ENCODE measurements around the gene IL2RA. TPM values are rescaled to one million over a fixed set of nuclear protein-coding genes. Genes with fewer than 3 reads are reported as not detected.

Gene IL2RA
- polyA plus RNA-seq, 3 donors, result 0.06 TPM; not detected in 2

GRCh38 chr10:6109444-6109775 is 47.2 kb upstream of the IL2RA start:
- H3K4me1 ChIP-seq (ENCODE audit: control insufficient read depth in 1 of 2, insufficient read depth in 2 of 2, low read length in 2 of 2), result peaks cover 0 to 4% of the 10 kb centered on the region in 2 donors
- H3K9ac ChIP-seq (ENCODE audit: insufficient read depth, low read length, poor library complexity, severe bottlenecking), result no peak overlapping the region
- no peak overlapping the region for H3K4me2 ChIP-seq (replicated peaks; ENCODE audit: extremely low read depth, low read length, poor library complexity, severe bottlenecking)
- H3K27me3 ChIP-seq (ENCODE audit: control insufficient read depth in 2 of 2, insufficient read depth in 2 of 2, low read length in 2 of 2), result no peaks in the 10 kb centered on the region
- peaks cover 5% of the 10 kb centered on the region for H3K4me1 Mint-ChIP-seq
- TF ChIP-seq CTCF (IDR thresholded peaks at IDR 0.05), result no peak
- intact Hi-C loops (cut with micrococcal nuclease), result loop anchor here (2.0 to 5.0 kb wide), 4 partner anchors 43 to 298 kb away; partner anchors contain the start of gene PFKFB3 (in 2 of the 2)
- H4K20me1 ChIP-seq (ENCODE audit: insufficient read depth, low read length), result peaks cover 18% of the 10 kb centered on the region
- H3K9me3 Mint-ChIP-seq, result no peaks in the 10 kb centered on the region
- peaks cover 6% of the 10 kb centered on the region for H3K79me2 ChIP-seq (ENCODE audit: insufficient read depth, low read length)
- 100% methylated on average over 1 of the region's 7 CpGs for WGBS (ENCODE audit: insufficient coverage)
- no peak overlapping the region for H2AFZ ChIP-seq (ENCODE audit: insufficient read depth, low read depth, low read length, poor library complexity, severe bottlenecking)
- DNase-seq, result no peak
- H3K36me3 Mint-ChIP-seq, result peaks cover 85 to 96% of the 10 kb centered on the region in 2 donors
- H3K27me3 Mint-ChIP-seq (ENCODE audit: low read depth in 3 of 3), result no peaks in the 10 kb centered on the region
- H3K27ac Mint-ChIP-seq, result no peak overlapping the region
- H3K27ac ChIP-seq (ENCODE audit: low read depth in 1 of 2, low read length in 2 of 2), result no peak overlapping the region
- H3K36me3 ChIP-seq (replicated peaks in 1 of 2; ENCODE audit: control insufficient read depth in 1 of 2, insufficient read depth in 2 of 2, low read length in 2 of 2), result peaks cover 87 to 97% of the 10 kb centered on the region in 2 donors
- H3K4me3 Mint-ChIP-seq, result no peak overlapping the region
- H3K9me3 ChIP-seq (replicated peaks in 1 of 2; ENCODE audit: control insufficient read depth in 1 of 2, insufficient read depth in 1 of 2, low read length in 2 of 2), result no peaks in the 10 kb centered on the region
- H3K4me3 ChIP-seq (replicated peaks in 1 of 3; ENCODE audit: low read depth in 2 of 3, low read length in 3 of 3), result no peak overlapping the region

- H3K9me3 Mint-ChIP-seq, result no peaks in the 10 kb centered on the region
- peak overlapping the region in 3 of 7 donors; percentile 3 to 64 (median 51) for H3K27ac Mint-ChIP-seq
- H3K4me2 ChIP-seq (replicated peaks; ENCODE audit: extremely low read depth, low read length, poor library complexity, severe bottlenecking), result no peak overlapping the region
- H3K79me2 ChIP-seq (ENCODE audit: insufficient read depth, low read length), result peaks cover 7% of the 10 kb centered on the region
- intact Hi-C loops (cut with micrococcal nuclease), result loop anchor here (2.0 to 5.0 kb wide), 4 partner anchors 43 to 298 kb away; partner anchors contain the start of gene PFKFB3 (in 2 of the 2)
- no peak overlapping the region for H2AFZ ChIP-seq (ENCODE audit: insufficient read depth, low read depth, low read length, poor library complexity, severe bottlenecking)
- no peaks in the 10 kb centered on the region for H3K27me3 Mint-ChIP-seq (ENCODE audit: low read depth in 3 of 3)
- no peaks in the 10 kb centered on the region for H3K27me3 ChIP-seq (ENCODE audit: control insufficient read depth in 2 of 2, insufficient read depth in 2 of 2, low read length in 2 of 2)
- no peaks in the 10 kb centered on the region for H3K9me3 ChIP-seq (replicated peaks in 1 of 2; ENCODE audit: control insufficient read depth in 1 of 2, insufficient read depth in 1 of 2, low read length in 2 of 2)
- peaks cover 82 to 97% of the 10 kb centered on the region in 2 donors for H3K36me3 ChIP-seq (replicated peaks in 1 of 2; ENCODE audit: control insufficient read depth in 1 of 2, insufficient read depth in 2 of 2, low read length in 2 of 2)
- peaks cover 24% of the 10 kb centered on the region for H4K20me1 ChIP-seq (ENCODE audit: insufficient read depth, low read length)
- H3K4me1 Mint-ChIP-seq, result peaks cover 5% of the 10 kb centered on the region
- no peak overlapping the region for H3K4me3 ChIP-seq (replicated peaks in 1 of 3; ENCODE audit: low read depth in 2 of 3, low read length in 3 of 3)
- TF ChIP-seq CTCF (IDR thresholded peaks at IDR 0.05), result peak; percentile 89
- H3K27ac ChIP-seq (ENCODE audit: low read depth in 1 of 2, low read length in 2 of 2), result no peak overlapping the region
- peak; percentile 33 to 72 (median 68) for DNase-seq
- H3K9ac ChIP-seq (ENCODE audit: insufficient read depth, low read length, poor library complexity, severe bottlenecking), result no peak overlapping the region
- H3K4me1 ChIP-seq (ENCODE audit: control insufficient read depth in 1 of 2, insufficient read depth in 2 of 2, low read length in 2 of 2), result peaks cover 0 to 4% of the 10 kb centered on the region in 2 donors
- H3K36me3 Mint-ChIP-seq, result peaks cover 85 to 94% of the 10 kb centered on the region in 2 donors
- H3K4me3 Mint-ChIP-seq, result no peak overlapping the region
- WGBS (ENCODE audit: insufficient coverage), result 50% methylated on average over 2 of the region's 12 CpGs
These were observed 46.7 kb upstream of the IL2RA start for GRCh38 chr10:6108631-6109443.
